Right lobe of liver (tissue), 4 donors: Measurements from ENCODE around the gene PLA2G3.

Experiments used
- CTCF ChIP-seq, 4 donors: fragments of 200-600 bp in 3 of 4; fragments of 450-650 bp in 1 of 4; IDR thresholded peaks; one replicate each; pipeline versions ENCODE4 v1.5.1 to v1.8.0; 2016 to 2022; ENCODE audit warnings: antibody characterized with exemption in 4 of 4, mild to moderate bottlenecking in 2 of 4
- POLR2A ChIP-seq: fragments of 450-650 bp; IDR thresholded peaks from one replicate; pipeline ENCODE4 v1.6.1; 2017; ENCODE audit warnings: antibody characterized with exemption, mild to moderate bottlenecking
- donor health status: DM: no; HTN: no; CAD: no.
- donor health status: DM: no; HTN: no; CAD: no.
- donor health status: DM: no; HTN: yes; CAD: no.

GRCh38 chr22:31125521-31126117 lies 14.7 kb downstream of the PLA2G3 start:
- TF ChIP-seq CTCF (IDR thresholded peaks at IDR 0.05) = no peak
- TF ChIP-seq POLR2A = no peak
